Right kidney (tissue), 1 donor: ENCODE measurements around the gene LMO1.

Source experiments
- DNase-seq: peaks from one replicate; pipeline ENCODE4 v3.0.0-alpha.2; 2016

LMO1 gene

DNA sequence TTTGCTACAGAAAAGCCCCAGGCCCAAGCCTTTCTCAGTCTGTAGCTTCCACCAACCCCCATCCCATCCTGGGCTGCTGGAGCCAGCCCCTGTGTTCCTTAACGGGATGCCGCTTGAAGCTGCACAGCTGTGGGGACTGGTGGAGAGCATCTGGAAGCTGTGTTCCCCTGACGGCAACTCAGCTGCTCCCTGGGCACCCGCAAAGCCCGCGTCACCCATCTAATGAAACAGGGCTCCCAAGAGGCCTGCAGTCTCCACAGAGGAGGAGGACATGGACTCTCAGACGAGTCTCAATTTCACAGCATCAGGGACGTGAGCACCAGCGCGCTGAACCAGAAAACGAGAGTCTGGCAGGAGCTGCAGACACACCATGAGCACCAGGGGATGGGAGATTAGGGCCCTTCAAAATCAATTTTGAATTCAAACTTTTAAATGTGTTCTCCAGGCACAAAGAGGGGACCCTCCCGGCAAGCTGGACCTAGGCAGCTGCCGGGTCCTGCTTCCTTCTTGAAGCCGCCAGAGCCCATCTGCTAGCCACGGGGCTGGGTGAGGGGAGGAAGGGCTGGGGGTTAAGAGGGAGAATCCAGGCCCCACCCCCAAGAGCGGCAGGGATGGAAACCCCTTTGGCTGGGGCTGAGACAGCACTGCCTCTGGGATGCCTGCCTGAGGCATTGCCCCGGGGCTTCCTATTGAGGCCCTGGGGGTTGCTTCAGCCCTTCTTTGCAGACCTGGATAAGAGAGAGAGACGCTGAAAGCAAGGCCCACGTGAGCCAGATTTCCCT, 21.0 kb downstream of the LMO1 start:
- DNase-seq = no peak

DNA sequence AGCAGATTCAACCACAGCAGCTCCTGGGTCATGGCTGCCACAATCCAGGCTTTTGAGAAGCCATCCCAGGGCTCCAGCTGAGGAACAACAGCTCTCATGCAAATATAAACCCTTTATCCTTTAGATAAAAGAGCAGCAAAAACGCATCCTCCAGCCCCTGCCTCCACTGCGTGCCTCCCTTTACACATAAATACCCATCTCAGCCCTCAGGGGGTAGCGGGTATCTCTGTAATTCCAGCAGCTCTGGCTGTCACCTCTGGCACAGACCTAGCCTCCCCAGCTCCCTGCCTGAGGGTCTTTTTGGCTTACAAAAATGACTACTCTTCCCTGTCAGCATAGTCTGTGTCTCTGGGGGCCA, 21.6 kb downstream of the LMO1 start:
- DNase-seq = no peak

DNA sequence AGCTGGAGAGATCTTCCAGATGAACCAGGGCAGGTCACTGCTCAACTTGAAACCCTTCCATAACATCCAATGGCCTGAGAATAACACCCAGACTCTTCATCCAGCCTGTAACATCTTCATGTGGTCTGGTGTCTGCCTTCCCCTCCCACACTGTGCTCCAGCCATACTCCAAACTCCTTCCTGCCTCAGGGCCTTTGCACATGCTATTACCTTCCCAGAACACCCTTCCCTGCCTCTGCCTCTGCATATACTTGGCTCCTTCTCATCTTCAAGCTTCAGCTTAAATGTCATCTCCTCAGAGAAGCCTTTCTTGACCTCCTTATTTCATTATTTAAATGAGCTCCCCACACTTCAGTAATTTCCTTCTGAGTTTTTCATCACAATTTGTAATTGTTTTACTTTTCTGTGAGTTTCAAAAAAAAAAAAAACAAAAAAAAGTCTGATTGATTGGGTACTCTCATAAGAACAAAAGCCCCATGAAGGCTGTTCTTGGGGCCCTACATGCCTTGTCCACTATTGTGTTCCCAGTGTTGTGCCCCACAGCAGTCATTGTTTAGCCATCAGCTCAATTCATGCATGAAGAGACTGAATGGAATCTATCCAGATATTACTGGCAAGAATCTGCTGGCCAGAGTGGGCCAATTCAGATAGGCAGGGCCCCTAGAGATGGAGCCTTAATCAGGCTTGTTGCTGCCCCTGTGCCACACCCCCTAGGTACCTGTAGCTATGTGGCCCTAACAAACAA, 22.1 kb downstream of the LMO1 start:
- DNase-seq = no peak

GRCh38 chr11:8239536-8240228, 24.0 kb downstream of the LMO1 start:
- DNase-seq = no peak

- DNase-seq = no peak
Measured at GRCh38 chr11:8239040-8239439, 24.6 kb downstream of the LMO1 start.

- DNase-seq = no peak
Measured at GRCh38 chr11:8237453-8237852, 26.2 kb downstream of the LMO1 start.

- no peak for DNase-seq
Measured at GRCh38 chr11:8235925-8236324, 27.8 kb downstream of the LMO1 start.

DNA sequence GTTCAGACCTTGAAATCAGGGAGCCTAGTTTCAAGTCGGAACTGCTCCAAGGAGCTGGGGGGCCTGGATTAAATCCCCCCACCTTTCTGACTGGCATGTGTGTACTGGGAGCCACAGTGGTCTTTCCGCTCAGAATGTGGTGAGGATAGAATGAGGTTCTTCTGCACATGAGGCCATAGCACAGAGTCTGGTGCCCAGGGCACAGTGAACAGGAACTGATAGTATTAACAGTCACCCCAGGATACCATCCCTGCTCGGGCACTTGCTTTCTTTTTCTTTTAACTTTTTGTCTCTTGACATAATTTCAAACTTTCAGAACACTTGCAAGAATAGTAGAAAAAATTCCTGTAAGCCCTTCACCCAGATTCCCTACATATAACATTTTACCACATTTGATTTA, 28.8 kb downstream of the LMO1 start:
- no peak for DNase-seq

DNA sequence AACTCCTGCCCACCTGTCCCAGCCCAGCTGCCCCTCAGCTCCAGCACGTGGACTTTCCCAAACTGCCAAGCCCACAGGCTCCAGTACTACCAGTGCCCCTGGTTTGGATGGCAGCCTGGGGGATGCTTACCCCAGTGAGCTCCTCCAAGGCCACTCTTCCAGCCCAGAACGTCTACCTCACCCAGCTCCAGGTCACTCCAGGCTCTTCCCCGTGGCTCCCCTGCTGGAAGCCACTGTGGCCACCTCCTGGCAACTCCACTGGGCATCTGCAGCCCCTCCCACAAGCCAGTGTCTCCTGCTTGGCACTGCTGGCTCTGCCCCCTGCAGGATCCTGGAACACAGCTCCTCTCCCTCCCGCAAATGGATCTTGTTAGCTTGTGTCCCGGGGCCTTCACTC, 29.3 kb downstream of the LMO1 start:
- DNase-seq = no peak

GRCh38 chr11:8233691-8234424, 29.8 kb downstream of the LMO1 start:
- DNase-seq = no peak

DNA sequence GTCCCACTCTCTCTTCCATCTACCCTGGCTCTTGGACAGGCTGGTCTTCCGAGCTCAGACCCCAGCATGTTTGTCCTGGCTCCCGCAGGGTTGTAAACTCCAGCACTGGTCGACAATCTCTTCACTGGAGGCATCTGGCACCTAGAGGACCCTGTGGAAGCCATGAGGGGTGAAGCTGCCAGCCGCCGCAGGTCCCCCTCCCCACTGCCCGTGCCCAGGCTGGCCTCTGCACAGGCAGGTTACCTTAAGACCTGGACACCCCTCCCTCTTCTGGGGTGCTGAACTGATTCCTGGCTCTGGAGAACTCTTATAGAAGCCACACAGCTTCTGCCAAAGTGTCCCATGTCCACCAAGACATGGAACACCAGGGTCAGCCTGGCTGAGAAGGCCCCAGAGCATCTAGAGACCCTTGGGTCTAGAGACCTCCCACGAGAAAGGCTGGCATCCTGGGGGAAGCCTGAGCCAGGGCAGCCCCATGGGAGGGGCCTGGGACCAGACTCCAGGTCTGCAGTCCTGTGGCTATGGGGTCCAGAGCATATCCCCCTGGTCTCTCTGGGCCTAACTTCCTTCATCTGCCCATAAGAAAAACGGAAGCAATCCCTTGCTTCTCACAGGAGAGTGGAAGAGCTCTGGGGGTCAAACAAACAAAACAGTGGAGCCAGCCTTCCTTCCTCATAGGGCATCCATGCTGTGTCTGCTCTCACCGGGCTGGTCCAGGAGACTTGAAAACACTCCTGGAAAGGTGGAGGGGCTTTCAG, 30.6 kb downstream of the LMO1 start:
- no peak for DNase-seq

DNA sequence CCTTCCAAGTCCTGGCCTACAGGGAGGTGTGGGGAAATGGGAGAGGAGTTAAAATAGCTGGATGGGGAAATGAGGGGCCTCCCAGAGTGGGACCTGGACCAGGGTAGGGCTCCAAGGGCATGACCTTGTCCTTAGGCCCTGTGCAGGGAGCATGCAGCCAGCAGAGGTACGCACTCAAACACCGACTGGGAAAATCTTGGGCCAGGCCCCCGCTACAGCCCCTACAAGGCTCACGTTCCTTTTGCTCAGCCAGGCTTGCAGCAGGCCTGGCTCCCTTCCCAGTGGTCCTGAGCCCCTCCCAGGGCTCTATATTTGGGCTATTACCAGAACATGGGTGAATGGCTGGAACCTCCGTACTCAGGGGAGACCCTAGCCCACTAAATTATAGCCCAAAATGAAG, 31.3 kb downstream of the LMO1 start:
- no peak for DNase-seq

GRCh38 chr11:8231979-8232378, 31.7 kb downstream of the LMO1 start:
- no peak for DNase-seq

DNA sequence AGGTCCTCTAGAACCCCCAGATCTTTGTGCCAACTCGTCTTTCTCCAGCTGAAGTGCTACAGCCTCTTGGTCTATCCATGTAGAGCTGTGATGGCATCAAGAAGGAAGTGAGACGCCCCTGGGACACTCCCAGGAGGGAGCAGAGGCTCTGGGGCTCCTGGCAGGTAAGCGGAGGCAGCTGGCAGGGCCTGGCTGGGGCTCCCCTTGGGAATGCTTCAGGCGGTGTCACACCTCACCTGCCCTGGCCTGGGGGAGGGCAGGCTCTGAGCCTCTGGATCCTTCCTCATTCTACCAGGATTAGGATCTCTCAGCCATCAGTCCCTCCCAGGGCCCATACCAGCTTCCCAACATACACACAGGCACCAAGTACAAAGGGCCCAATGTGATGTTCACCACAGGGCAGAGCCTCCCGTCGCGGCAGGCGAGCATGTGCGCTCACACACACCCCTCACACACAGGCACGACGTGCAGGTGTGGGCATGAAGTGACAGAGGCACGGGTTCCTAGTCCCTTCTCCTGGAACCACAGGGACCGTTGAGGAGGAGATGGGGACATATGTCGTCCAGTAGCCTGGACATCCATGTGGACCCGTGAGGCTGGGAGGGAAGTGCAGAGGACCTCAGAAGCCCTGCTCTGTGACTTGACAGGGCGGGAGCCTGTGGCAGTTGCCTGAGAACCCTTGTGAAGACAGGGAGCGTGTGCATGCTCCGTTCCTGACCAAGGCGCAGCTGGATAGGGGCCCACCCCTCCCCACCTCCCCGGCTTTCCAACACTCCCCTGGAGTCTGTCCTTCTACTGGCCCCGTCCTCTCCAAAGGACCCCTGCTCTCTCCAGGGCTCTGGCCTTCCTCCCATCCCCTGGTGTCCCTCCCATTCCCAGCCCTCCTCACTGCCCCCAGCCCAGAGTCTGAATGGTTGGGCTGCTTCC, 32.5 kb downstream of the LMO1 start:
- DNase-seq = no peak

DNA sequence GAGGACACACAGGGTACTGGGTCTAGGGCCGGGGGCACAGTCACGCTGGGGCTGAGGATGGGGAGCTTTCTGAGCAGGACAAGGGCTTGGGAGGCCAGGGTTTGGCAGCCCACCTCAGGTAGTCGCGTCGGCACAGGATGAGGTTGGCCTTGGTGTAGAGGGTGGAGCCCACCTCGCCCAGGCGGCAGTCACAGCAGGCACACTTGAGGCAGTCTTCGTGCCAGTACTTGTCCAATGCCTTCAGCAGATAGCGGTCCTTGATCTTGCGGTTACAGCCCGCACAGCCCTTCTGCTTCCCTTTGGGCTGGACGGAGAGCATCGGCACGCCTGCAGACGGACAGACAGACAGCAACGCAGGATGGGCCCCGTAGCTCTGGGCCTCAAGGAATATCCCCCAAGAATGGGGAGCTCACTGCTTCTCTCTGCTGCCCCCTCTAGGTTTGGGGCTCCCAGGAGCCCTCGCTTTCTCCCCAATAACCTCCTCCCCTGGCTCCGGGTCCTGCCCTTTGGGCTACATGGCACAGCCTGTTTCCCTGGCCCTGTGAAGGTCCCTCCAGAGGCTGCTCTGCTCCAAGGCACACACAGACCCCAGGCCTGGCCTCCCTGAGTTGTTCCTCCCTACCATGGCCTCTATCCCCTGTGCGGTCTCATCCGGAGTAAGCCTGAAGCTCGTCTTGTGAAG, 33.4 kb downstream of the LMO1 start:
- DNase-seq = no peak

DNA sequence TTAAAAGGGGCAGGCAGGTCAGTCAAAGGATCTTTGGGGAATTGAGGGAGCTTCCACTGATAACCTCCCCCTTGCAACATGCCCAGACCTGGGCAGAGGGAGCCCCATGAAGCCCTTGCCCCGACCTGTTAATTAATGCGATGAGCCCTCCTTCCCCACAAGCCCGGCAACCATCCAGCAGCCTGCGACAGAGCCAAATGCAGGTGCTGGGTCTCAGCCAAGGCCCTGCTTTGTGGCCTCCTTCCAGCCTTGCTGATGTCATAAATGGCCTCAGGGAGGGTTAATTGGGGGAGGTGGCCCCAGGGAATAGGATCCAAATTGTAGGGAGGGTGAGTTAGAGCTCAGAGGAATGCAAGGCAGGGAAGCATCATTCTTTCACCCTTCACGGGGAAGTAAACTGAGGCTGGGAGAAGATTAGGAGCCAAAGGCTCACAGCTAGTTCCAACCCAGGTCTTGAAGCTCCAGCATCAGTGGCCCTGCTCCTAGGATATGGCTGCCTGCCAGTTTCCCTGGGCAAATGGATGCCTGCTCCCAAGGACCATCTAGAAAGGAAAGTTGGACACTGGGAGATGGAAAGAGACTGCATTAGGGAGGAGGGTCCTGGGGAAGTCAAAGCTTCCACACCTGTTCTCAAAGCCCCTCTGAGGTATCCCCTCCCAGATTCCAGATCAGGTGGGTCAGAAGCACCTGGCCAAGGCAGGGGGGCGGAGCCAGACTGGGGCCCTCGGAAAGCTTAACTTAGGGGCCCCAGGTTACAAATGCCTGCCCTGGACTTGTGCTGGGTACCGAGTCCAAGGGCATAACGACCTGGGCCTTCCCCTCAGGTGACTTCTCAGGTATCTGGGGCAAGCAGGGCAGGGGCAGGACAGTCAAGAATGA, 34.1 kb downstream of the LMO1 start:
- DNase-seq = no peak

GRCh38 chr11:8228231-8228630, 35.4 kb downstream of the LMO1 start:
- no peak for DNase-seq

DNA sequence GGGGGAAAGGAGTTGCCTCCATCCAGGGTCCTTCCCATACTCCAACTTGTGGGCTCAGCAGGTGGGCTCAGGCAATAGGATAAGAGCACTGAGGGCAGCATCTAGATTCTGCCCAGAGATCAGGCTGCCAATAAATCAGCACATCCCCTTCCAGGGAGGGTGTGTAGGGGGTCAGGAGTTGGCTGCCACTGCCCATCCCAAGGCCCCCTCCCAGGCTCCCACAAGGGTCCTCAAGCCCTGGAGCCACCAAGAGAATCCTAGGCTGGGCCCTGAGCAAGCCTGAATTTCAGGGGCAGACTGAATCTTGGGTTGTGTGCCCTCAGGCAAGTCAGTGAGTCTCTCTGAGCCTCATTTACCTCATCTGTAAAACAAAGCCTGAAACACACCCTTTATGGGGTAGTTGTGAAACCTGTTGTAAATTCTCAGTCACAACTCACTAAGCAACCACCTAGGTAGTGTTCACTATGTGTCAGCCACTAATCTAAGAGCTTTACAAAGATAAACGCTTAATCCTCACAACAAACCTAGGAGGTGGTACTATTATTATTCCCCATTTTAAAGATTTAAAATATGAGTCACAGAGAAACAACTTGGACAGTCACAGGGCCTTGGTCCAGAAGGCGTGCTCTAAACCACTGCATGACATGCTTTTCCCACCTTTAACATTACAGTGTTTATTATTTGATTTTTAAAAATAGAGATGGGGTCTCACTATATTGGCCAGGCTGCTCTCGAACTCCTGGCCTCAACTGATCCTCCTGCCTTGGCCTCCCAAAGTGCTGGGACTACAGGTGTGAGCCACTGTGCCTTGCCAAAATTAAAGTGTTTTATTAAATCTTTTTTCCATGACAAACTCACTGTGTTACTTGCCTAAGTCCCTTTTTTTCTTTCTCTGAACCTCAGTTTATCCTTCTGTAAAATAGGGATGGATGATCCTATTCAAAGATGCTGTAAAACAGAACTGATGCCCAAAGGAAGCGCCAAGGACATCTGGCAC, 36.2 kb downstream of the LMO1 start:
- DNase-seq = no peak
